Peyer's patch (tissue), 4 donors: ENCODE measurements around the gene PACRG.

Source experiments
- CTCF ChIP-seq, 6 experiments: fragments of 450-650 bp in 4 of 6; fragments of 200-600 bp in 2 of 6; sonication (generic) in 1 of 6; IDR thresholded peaks; one replicate each; pipeline ENCODE4 v1.5.1; 2017 to 2019; ENCODE audit warnings: antibody characterized with exemption in 6 of 6, mild to moderate bottlenecking in 3 of 6, moderate library complexity in 1 of 6
- POLR2A ChIP-seq, 2 donors: fragments of 450-650 bp; IDR thresholded peaks; one replicate each; pipeline ENCODE4 v1.5.1; 2017; ENCODE audit warnings: antibody characterized with exemption in 2 of 2, mild to moderate bottlenecking in 2 of 2, moderate library complexity in 2 of 2

DNA sequence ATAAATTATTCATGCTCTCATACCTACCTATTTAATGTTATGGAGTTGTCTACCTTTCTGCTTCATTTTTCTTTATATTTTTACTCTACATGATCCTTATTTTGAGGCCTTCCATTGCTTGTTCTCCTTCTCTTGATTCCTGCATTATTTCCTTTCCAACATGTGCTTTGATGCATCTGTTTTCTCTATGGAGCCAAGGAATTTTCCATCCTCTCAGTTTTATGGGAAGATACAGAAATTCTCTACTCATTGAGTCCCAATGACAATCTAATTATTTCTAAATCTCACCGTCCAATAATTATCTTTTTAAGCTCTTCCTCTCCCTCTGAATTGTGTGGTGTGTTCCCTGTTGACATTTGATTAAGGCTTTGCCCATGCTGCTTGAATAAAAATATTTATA is 136.0 kb downstream of the PACRG start:
- TF ChIP-seq CTCF (IDR thresholded peaks at IDR 0.05): no peak
- no peak for TF ChIP-seq POLR2A (IDR thresholded peaks at IDR 0.05)
